ENCODE measurements around the gene SHISA5.
"Not testable (repeated sequence)": the region's sequence is repeated elsewhere in the genome, so short reads cannot be mapped to it uniquely, and the experiment has no call there.

SHISA5 gene

DNA sequence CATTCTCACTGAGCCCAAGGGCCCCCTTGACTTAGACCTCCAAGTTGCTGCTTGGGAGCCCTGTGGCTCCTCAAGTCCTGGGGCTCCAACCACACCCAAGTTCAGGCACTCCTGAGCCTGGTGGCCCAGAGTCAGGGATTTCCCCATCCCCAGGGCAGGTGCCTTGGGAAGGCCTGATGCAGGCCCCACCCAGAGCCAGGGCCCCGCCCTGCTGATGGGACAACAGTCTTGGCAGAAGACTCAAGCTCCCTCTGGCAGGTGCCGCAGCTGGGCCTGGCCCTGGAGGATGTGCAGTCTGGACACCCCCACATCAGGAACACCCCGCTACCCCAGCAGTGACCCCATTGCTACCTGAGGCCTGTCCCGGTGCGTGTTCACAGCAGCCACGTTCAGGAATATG lies 17.7 kb upstream of the SHISA5 start:
- no peak for DNase-seq (ENCODE audit: low read depth in 4 of 4, low spot score in 1 of 4)

DNA sequence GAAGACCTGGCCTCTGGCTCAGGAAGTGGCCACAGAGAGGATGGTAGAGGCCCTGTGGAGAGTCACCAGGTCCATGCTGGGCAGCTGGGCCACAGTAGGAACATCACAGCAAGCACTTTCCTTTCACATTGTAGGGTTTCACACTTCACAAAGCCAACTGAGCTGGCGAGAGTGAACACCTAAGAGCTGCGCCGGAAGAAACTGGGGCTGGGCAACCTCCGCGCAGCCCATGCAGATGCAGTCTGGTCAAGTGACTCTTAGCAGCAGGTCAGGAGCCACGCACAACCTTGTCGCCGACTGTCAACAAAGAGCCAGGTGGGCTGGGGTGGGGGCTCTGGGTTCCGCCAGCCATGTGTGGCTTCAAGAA lies 15.3 kb upstream of the SHISA5 start:
- DNase-seq (ENCODE audit: low read depth in 4 of 4, low spot score in 1 of 4): no peak

DNA sequence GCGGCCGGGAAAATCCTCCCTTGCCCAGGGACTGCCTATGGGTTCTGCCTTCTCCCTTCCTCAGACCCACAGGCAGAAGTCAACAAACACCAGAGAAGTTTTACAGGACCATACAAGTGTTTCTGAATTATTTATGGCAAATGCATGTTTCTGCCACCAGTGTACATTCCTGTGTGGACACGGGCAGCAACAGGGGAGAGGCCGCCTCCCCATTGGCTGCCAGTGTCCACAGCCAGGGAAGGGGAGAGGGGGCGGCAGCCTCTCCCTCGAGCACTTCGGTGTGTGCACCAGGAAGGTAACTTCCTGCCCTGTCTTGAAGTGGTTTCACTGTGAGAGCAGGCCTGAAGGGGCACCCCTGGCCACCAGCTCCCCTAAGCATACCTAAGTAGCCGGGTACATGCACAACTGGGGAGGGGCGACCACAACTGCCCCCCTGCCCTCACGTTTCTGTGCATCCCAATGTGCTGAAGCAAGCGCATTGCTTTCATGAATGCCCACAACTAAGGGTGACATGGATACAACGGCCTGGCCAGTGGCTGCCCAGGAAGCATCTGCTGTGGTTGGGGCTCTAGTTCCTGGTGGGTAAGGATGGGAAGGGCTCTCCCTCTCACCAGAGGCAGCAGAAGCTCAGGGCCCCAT lies 14.8 kb upstream of the SHISA5 start:
- DNase-seq (ENCODE audit: low read depth in 4 of 4, low spot score in 1 of 4): no peak

DNA sequence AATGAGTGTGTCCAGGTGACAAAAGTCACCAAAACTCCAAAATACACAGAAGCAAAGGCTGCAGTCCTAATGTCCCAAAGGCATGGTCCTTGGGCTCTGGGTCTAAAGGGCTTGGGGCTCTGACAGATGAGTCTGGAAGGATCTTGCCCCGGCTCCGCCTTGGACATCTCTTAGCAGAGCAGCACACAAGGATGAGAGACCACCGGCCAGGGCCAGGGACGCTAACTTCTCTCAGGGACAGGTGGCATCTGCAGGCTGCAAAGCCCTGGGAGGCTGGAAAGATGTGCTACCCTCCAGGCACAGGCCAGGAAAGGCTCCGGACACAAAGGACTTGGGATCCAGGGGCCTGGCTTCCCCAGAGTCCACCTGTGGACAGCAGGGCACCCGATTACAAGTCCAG lies 14.1 kb upstream of the SHISA5 start:
- DNase-seq (ENCODE audit: low read depth in 4 of 4, low spot score in 1 of 4): no peak

DNA sequence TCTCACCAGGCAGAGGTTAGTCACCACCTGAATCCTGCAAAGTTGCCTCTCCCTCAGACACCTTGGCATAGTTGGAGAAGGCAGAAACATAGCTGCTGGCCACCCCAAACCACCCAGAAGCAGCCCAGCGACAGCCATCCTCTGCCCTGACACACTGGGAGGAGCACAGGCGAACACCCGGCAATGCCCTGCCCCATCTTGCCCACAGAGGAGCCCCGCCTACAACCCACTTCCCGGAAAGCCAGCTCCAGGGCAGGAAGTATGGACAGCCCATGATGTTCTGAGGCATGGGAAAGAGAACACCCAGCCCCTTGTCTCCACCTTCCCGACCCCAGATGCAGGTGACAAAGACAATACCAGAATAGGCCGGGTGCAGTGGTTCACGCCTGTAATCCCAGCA lies 12.6 kb upstream of the SHISA5 start:
- DNase-seq (ENCODE audit: low read depth in 4 of 4, low spot score in 1 of 4): no peak

DNA sequence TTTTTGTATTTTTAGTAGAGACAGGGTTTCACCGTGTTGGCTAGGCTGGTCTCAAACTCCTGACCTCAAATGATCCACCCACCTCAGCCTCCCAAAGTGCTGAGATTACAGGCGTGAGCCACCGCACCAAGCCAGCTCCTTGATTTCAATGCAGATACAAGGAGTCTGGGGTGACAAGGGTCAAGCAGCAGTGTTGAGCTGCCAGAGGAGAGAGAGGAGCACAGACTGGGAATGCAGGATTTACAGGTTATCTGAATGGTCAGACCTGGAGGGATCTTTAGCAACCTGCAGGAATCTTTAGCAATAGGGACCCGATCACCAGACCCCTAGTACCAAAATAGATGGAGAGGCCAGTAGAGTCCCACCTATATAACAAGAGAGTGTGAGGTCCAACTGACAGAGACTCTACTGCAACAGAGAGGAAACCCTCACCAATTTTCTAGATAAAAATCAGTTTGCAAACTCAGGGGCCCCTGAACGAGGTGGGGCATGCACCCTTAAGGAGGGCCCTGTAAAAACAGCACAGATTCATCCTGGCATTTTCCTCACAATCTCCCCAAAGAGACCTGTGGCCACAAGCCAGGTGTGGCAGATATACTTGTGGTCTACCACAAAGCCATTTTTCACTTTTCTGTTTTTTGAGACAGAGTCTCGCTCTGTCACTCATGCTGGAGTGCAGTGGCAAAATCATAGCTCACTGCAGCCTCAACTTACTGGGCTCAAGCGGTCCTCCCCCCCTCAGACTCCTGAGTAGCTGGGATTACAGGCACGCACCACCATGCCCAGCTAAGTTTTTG lies 10.7 kb upstream of the SHISA5 start:
- DNase-seq (ENCODE audit: low read depth in 4 of 4, low spot score in 1 of 4): no peak

DNA sequence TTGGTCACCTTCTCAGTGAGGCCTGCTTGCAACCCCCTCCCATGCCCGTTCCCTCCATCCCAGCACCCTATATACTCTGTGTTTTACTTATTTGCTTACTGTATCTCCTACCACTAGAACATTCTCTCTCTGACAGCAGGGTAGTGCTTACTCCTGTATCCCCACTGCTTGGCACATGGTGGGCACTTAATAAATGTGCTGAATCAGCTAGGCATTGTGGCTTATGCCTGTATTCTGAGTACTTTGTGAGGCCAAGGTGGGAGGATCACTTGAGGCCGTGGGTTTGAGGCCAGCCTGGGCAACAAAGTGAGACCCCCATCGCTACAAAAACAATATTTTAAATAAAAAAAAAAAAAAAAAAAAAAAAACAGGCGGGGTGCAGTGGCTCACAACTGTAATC lies 7.6 kb upstream of the SHISA5 start:
- DNase-seq (ENCODE audit: low read depth in 4 of 4, low spot score in 1 of 4): no peak

DNA sequence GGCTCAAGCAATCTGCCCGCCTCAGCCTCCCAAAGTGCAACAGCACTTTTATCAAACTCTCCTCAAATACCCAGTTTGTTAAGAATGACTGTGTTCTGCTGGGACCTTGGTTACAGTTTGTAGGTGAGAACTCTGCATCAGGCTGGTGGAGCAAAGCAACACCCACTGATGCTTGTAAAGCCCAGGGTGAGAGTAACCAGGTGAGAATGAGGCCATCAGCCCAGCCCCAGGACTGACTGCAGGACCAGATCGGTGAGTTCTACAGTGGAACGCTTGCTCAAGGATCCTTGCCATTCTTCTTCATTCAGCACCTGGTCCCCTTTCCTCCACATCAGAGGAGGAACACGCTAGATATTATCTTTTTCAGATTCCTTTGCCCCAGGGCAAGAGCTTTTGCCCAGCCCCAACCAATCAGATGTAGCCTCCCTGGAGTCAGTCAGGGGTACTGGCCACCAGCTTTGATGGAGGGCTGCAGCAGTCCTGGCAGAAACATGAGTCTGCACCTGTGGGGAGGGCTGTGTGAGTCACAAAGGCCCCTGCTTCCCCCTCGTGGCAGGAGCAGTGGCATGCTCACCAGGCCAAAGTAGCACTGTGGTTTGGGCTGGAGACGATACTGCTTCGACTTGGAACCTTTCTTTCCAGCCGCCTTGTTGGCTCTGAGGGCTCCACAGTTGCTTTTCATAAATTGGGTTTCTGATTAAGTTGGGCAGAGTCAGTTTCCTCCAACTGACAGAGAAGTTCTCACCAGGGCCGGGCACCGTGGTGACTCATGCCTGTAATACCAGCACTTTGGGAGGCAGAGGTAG lies 3.5 kb upstream of the SHISA5 start:
- DNase-seq (ENCODE audit: low read depth in 4 of 4, low spot score in 1 of 4): peak in 2 of 4 experiments; percentile 46 to 47

DNA sequence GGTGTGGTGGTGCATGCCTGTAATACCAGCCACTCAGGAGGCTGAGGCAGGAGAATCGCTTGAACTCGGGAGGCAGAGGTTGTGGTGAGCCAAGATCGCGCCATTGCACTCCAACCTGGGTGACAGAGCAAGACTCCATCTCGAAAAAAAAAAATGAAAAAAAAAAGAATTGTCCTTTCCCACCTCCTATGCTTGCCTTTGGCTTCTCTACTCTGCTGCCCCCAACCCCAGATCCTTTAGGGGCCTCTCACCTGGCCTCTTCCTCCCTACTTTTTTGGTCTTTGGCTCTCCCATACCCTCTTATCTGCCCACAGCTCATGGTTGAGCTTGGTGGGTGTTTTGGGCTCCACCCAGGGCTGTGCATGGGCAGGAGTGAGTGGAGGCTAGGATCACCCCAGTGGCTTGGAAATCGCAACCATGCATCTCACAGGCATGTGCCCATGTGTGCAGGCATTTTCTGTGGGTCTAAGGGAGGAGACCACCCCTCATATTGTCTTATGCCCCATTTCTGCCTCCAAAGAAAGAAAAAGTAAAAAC lies 2.1 kb upstream of the SHISA5 start:
- no peak for DNase-seq (ENCODE audit: low read depth in 4 of 4, low spot score in 1 of 4)

DNA sequence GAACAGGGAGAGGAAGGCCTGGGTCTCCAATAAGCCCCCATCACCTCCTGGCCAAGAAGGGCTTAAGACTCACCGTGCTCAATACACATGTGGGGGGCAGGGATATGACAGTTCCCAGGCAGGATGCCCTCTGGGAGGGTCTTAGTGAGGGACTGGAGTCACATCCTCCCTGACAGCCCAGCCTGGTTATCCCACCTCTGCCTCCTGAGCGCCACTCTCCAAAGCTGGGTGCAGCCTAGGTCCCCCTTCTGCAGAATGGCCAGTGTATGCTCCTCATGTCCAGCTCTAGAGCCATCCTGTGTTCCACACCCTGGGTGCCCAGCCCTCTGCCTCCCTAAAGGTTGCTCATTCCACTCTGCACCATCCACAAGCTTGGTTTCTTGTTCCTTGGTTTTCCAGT lies 1.2 kb upstream of the SHISA5 start:
- no peak for DNase-seq (ENCODE audit: low read depth in 4 of 4, low spot score in 1 of 4)

DNA sequence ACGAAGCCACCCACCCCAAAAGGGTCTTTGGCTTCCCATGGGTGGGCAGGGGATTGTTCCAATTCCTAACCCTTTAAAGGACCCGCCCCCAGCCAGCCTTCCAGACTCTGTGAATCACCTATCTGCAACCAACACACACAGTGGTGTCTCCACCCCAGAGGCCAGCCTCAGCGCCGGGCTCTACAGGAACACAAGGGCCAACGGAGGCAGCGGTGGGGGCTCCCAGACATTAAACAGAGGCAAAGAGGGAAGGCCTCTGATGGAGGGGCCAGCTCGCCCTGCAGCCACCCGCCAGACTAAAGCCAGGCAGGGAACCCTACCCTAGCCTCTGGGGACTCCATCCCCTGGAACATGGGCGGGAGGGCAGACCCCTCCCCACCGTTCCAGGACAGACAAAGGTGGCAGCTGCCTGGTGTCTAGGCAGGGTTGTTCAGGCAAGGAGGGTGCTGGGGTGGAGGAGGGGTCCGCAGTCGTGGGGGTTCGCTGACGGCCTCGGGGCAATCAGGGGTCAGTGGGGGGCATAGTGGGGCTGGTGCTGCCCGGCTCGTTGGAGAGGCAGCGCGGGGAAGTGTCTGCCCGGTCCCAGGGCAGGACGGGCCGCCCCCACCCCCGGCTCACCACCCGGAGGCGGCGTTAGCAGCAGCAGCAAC lies 448 bp downstream of the SHISA5 start:
- DNase-seq (ENCODE audit: low read depth in 4 of 4, low spot score in 1 of 4): no peak

DNA sequence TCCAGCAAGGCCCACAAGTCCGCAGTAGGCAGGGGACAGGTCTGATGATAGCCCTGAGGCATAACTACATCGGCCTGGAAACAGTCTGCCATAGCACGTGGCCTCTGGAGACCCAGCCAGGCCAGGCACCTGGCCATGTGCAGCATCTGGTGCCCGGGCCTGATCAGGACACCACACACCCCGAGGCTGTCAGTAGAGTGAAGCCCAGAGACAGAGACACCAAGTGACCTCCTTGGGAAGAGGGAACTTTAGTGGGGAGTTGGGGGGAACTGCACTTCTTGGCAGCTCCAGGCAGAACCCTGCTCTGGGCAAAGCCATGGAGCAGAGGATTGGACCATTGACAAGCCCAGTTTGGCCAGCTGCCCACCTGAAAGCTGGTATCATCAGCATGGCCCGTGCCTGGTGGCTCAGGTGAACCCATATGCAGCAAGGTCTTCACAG lies 1.2 kb downstream of the SHISA5 start:
- DNase-seq (ENCODE audit: low read depth in 4 of 4, low spot score in 1 of 4): no peak

DNA sequence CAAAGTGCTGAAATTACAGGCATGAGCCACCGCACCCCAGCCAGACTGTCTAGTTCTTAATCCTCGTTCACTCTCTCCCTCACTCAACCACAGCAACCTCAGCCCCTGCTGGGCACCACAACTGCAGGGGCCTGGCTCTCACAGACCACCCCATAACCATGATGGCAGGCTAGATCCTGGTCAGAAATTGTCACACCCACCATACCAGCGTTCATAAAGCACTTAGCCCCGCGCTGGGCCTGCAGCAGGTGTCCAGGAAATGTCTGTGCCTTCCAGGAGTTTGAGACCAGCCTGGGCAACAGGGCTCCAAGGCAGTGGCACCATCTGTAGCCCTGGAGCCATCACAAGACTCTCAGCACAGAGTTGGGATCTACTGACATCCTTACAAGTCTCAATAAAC lies 1.9 kb downstream of the SHISA5 start:
- DNase-seq (ENCODE audit: low read depth in 4 of 4, low spot score in 1 of 4): no peak

DNA sequence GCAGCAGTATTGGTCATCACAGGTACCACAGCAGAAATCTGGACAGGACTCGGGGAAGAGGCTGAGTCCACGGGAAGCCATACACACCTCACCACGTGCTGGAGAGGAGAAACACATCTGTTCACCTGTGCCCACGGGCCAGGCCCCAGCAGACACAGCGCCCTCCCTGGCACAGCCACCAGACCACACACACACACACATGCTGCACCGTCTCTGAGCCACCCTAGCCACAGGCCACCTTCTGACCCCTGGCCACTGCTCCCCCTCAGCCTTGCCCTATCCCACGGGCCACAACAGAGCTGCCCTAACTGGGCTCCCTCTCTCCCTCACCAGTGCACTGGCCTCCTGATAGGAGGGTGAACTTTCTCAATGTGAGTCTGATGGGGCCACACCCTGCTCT lies 2.8 kb downstream of the SHISA5 start:
- no peak for DNase-seq (ENCODE audit: low read depth in 4 of 4, low spot score in 1 of 4)

DNA sequence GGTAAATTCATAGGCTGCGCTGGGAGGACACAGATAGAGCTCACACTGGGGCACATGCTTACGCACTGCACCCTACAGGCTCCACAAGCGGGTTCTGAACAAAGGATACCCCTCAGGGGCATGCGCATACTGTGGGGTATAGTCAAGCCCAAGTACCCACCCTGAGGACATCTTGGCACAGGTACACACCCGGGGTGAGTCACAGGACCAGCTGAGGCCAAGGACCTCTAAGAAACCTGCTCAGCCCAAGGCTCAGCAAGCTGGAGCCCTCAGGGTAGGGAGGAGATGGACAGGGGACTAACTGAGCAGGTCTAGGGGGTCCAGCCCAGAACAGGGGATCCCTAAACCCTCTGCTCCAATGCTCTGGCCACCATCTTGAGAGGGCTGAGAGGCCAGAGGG lies 3.3 kb downstream of the SHISA5 start:
- no peak for DNase-seq (ENCODE audit: low read depth in 4 of 4, low spot score in 1 of 4)

DNA sequence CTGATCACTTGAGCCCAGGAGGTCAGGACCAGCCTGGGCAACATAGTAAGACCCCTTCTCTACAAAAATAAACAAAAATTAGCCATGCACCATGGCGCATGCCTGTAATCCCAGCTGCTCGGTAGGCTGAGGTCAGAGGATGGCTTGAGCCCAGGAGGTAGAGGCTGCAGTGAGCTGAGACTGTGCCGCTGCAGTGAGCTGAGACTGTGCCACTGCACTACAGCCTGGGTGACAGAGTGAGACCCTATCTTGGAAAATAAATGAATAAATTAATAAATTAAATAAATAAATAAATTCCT lies 10.8 kb downstream of the SHISA5 start:
- no peak for DNase-seq (ENCODE audit: low read depth in 4 of 4, low spot score in 1 of 4)

DNA sequence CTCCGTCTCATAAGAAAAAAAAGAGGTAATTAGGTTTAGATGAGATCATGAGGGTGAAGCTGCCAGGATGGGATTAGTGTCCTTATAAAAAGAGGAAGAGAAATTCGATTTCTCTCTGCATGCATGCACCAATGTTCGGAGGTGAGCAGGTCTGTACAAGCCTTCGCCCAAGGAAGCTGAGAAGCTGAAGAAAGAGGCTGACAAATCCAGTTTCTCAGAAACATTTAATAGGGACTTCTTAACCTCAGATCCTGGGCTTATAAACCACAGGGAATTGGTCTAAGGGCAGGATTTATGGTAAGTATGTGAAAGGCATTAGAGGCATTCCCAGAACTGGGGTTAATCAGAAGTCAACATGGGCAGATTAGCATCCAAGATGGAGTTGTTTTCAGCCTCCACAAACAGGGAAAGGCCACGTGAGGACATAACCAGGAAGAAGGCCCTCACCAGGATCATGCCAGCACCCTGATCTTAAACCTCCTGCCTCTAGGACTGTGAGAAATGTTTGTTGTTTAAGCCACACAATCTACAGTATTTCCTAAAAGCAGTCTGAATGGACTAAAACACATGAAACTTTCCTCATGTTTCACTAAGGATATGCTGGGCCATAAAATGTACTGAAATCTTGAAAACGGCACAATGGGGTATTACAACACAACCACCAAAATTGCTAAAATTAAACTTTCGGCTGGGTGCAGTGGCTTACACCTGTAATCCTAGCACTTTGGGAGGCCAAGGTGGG lies 11.3 kb downstream of the SHISA5 start:
- DNase-seq (ENCODE audit: low read depth in 4 of 4, low spot score in 1 of 4): no peak

DNA sequence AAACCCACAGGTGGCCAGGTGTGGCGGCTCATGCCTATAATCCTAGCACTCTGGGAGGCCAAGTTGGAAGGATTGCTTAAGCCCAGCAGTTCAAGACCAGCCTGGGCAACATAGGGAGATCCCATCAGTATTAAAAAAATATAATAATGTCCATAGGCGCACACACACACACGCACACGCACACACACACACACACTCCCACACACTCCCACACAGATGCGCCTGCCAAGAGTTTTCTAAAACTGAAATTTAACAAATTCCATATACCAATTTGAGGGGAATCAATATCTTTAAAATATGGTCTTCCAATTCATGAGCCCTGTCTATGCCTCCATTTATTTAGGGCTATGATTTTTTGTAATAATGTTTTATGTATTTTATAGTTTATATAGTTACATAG lies 17.0 kb downstream of the SHISA5 start:
- DNase-seq (ENCODE audit: low read depth in 4 of 4, low spot score in 1 of 4): no peak

DNA sequence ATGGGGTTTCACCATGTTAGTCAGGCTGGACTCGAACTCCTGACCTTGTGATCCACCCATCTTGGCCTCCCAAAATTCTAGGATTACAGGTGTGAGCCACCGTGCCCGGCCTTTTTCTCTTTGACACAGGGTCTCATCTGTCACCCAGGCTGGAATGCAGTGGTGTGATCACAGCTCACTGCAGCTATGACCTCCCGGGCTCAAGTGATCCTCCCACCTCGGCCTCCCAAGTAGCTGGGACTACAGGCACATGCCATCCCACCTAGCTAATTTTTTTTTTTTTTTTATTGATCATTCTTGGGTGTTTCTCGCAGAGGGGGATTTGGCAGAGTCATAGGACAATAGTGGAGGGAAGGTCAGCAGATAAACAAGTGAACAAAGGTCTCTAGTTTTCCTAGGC lies 21.2 kb downstream of the SHISA5 start:
- not testable (repeated sequence) for DNase-seq (ENCODE audit: low read depth in 4 of 4, low spot score in 1 of 4)

DNA sequence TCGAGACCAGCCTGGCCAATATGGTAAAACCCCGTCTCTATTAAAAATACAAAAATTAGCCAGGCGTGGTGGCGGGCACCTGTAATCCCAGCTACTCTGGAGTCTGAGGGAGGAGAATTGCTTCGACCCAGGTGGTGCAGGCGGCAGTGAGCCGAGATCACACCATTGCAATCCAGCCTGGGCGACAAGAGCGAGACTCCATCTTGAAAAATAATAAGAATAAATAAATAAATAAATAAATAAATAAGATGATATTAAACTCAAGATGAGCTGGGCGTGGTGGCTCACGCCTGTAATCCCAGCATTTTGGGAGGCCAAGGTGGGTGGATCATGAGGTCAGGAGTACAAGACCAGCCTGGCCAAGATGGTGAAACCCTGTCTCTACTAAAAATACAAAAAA lies 23.1 kb downstream of the SHISA5 start:
- not testable (repeated sequence) for DNase-seq (ENCODE audit: low read depth in 4 of 4, low spot score in 1 of 4)

Measured in stimulated activated CD4-positive, alpha-beta T cell treated with anti-CD3 and anti-CD28 coated beads, Interleukin-1b, Interleukin-23, amount 100 ng/mL, for 24 hours (primary cell).